Measurements from ENCODE around the gene PRKAG2. TPM values are rescaled to one million over a fixed set of nuclear protein-coding genes. Genes with fewer than 3 reads are reported as not detected.

Gene PRKAG2
- total RNA-seq (2013) = 34.3 TPM
- polyA plus RNA-seq = 10 to 100 TPM; 29.2 to 59.8 (median 30.9) TPM
- polyA minus RNA-seq = 39.7 and 42.7 TPM in 2 replicates
- 63.4 to 147 (median 100) reads per million in 11 experiments for total RNA-seq

DNA sequence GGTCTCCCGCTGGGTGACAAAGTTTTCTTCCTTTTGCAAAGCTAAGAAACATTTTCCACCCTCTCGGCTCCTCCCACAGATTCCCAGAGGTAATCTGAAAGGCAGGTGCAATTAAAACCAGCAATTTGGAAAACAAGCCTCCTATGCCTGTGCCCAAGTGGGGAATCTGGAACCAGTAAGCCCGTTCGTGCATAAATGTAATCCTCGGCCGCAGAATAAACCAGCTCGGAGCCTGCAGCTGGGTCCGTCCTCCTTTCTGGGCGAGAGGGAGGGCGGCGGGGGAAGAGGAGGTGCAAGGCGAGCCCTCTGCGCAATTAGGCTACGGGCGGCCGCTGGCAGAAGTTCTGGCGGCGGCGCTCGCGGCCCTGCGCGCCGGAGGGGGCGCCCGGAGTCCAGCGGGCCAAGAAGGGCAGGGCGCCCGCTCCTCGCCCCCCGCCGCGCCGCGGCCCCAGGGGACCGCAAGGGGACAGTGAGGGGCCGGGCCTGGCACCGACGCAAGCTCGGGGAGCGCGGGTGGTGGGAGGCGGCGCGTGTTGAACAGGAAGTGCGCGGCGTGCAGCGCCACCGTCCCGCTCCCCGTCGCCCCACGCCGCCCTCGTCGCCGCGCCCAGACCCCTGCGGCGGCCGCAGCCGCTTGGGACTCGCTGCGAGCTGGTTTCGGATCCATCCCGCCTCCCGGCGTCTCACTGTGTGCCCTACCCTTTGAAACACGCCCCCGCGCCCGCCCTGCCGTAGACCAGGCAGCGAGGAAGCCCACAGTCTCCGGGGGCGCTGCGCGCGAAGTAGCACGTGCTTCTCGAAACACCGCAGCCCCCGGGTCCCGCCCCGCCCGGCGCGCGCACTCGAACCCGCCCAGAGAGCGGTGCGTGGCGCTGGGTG lies at the start of gene PRKAG2:
Gene PRKAG2, minus strand, starts transcription at position 217 of the 879 bp plus-strand sequence. CDS start 495 bp downstream, outside the sequence.
- H3K9me3 Mint-ChIP-seq = peaks cover 0 to 3% (median 0%) of the 10 kb centered on the region in 7 donors
- peak within 1 kb of the TSS; percentile 46 for H2AFZ ChIP-seq (ENCODE audit: insufficient read depth, low read depth, low read length, poor library complexity, severe bottlenecking)
- peak within 1 kb of the TSS; percentile 82 to 99 (median 98) for H3K4me3 ChIP-seq (replicated peaks in 1 of 3; ENCODE audit: low read depth in 2 of 3, low read length in 3 of 3)
- H3K36me3 ChIP-seq (replicated peaks in 1 of 2; ENCODE audit: control insufficient read depth in 1 of 2, insufficient read depth in 2 of 2, low read length in 2 of 2) = peaks cover 4 to 16% of the 10 kb centered on the region in 2 donors
- H3K4me1 Mint-ChIP-seq = peaks cover 29% of the 10 kb centered on the region
- H3K36me3 Mint-ChIP-seq = peaks cover 12 to 15% of the 10 kb centered on the region in 2 donors
- peak; percentile 74 to 80 (median 74) for DNase-seq
- peaks cover 43% of the 10 kb centered on the region for H3K79me2 ChIP-seq (ENCODE audit: insufficient read depth, low read length)
- peak within 1 kb of the TSS; percentile 97 for H3K27ac ChIP-seq (ENCODE audit: low read depth in 1 of 2, low read length in 2 of 2)
- peaks cover 0 to 3% (median 0%) of the 10 kb centered on the region in 3 donors for H3K27me3 Mint-ChIP-seq (ENCODE audit: low read depth in 3 of 3)
- WGBS (ENCODE audit: insufficient coverage) = 0% methylated on average over 77 of the region's 95 CpGs
- peak; percentile 12 for TF ChIP-seq CTCF (IDR thresholded peaks at IDR 0.05)
- H3K27ac Mint-ChIP-seq = peak within 1 kb of the TSS; percentile 93 to 98 (median 97)
- peak within 1 kb of the TSS; percentile 91 for H3K4me2 ChIP-seq (replicated peaks; ENCODE audit: extremely low read depth, low read length, poor library complexity, severe bottlenecking)
- intact Hi-C loops (cut with micrococcal nuclease) = loop anchor here (2.0 to 10.0 kb wide), 6 partner anchors 40 to 118 kb away; no protein-coding TSS in a partner anchor
- H3K9ac ChIP-seq (ENCODE audit: insufficient read depth, low read length, poor library complexity, severe bottlenecking) = peak within 1 kb of the TSS; percentile 99
- no peaks in the 10 kb centered on the region for H3K27me3 ChIP-seq (ENCODE audit: control insufficient read depth in 2 of 2, insufficient read depth in 2 of 2, low read length in 2 of 2)
- H3K9me3 ChIP-seq (replicated peaks in 1 of 2; ENCODE audit: control insufficient read depth in 1 of 2, insufficient read depth in 1 of 2, low read length in 2 of 2) = no peaks in the 10 kb centered on the region
- H3K4me3 Mint-ChIP-seq = peak within 1 kb of the TSS; percentile 99
- H4K20me1 ChIP-seq (ENCODE audit: insufficient read depth, low read length) = peaks cover 28% of the 10 kb centered on the region
- peaks cover 22 to 39% of the 10 kb centered on the region in 2 donors for H3K4me1 ChIP-seq (ENCODE audit: control insufficient read depth in 1 of 2, insufficient read depth in 2 of 2, low read length in 2 of 2)

DNA sequence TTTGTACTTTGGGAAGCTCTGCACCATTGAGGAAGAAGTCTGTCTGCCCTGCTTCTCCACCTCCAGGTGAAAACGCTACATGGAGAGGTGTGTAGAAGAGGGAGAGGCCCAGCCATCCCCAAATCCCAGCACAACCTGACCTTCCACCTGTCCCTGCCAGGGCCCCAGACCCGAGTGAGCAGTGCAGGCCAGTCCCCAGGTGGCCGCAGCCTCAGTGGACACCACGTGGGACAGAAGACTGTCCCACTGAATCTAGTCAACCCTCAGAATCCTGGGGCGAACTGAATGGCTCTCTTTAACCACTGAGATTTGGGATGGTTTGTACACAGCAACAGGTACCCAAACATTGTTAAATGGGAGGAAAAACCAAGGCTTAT lies 49.4 kb upstream of the PRKAG2 start:
- Mint-ChIP-seq H3K36me3 (no peaks in the 10 kb centered on the region), H3K27me3 (ENCODE audit: low read depth in 3 of 3) (no peaks in the 10 kb centered on the region), H3K27ac (peak overlapping the region; percentile 98 to 100 (median 100)), H3K9me3 (peaks cover 0 to 2% (median 0%) of the 10 kb centered on the region in 7 donors), H3K4me3 (peak overlapping the region; percentile 10 to 61), H3K4me1 (peaks cover 61% of the 10 kb centered on the region)
- no peak for DNase-seq
- Histone ChIP-seq H4K20me1 (ENCODE audit: insufficient read depth, low read length) (no peaks in the 10 kb centered on the region), H3K4me3 (replicated peaks in 1 of 3; ENCODE audit: low read depth in 2 of 3, low read length in 3 of 3) (peak overlapping the region in 1 of 3 experiments; percentile 46), H2AFZ (ENCODE audit: insufficient read depth, low read depth, low read length, poor library complexity, severe bottlenecking) (no peak overlapping the region), H3K4me2 (replicated peaks; ENCODE audit: extremely low read depth, low read length, poor library complexity, severe bottlenecking) (peak overlapping the region; percentile 45), H3K9ac (ENCODE audit: insufficient read depth, low read length, poor library complexity, severe bottlenecking) (peak overlapping the region; percentile 63), H3K79me2 (ENCODE audit: insufficient read depth, low read length) (peaks cover 6% of the 10 kb centered on the region), H3K27me3 (ENCODE audit: control insufficient read depth in 2 of 2, insufficient read depth in 2 of 2, low read length in 2 of 2) (no peaks in the 10 kb centered on the region), H3K9me3 (replicated peaks in 1 of 2; ENCODE audit: control insufficient read depth in 1 of 2, insufficient read depth in 1 of 2, low read length in 2 of 2) (no peaks in the 10 kb centered on the region), H3K27ac (ENCODE audit: low read depth in 1 of 2, low read length in 2 of 2) (peak overlapping the region; percentile 99 to 100), H3K36me3 (replicated peaks in 1 of 2; ENCODE audit: control insufficient read depth in 1 of 2, insufficient read depth in 2 of 2, low read length in 2 of 2) (no peaks in the 10 kb centered on the region), H3K4me1 (ENCODE audit: control insufficient read depth in 1 of 2, insufficient read depth in 2 of 2, low read length in 2 of 2) (peaks cover 63 to 64% of the 10 kb centered on the region in 2 donors)
- intact Hi-C loops (cut with micrococcal nuclease) = loop anchor here in 1 of 2 donors (10.0 kb wide), 1 partner anchor 122 kb away; no protein-coding TSS in a partner anchor
- no peak for TF ChIP-seq CTCF (IDR thresholded peaks at IDR 0.05)
- 100% methylated on average over 2 of the region's 5 CpGs for WGBS (ENCODE audit: insufficient coverage)
